Pulmonary artery endothelial cell (primary cell): ENCODE measurements around the gene SLC29A3. TPM values are rescaled to one million over a fixed set of nuclear protein-coding genes. Genes with fewer than 3 reads are reported as not detected.
"Not testable (repeated sequence)": the region's sequence is repeated elsewhere in the genome, so short reads cannot be mapped to it uniquely, and the experiment has no call there.

Experiments
- DNase-seq: peaks from one replicate; pipeline ENCODE4 v3.0.0-alpha.2; 2011; ENCODE audit warnings: low read depth, low spot score
- total RNA-seq: library from RNA; depleted of rRNA; stranded (reverse); fragments of >200 nt; gene quantifications from 2 replicates; pipeline ENCODE4 v1.2.3, GENCODE V29; 2014

SLC29A3 gene
- total RNA-seq, 1 donor from 2014 or later, result 1.3 TPM

DNA sequence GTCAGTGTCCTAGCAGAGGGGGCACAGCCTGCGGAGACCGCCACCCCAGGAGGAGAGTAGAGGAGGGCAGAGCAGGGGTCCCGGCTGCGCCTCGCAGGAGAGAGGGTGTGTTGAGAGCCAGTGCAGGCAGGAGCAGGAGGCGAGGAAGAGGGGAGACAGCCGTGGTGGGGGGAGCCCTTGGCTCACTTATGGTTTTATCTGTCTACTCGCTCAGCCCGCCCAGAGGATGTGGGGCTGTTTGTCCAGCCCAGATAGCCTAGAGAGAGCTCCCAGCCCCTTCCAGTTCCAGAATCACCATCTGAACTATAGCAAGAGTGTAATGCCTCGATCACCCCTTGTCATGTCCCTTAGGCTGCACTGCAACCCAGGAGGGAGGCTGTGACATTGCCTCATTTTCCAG, 26.6 kb downstream of the SLC29A3 start:
- DNase-seq, result no peak

DNA sequence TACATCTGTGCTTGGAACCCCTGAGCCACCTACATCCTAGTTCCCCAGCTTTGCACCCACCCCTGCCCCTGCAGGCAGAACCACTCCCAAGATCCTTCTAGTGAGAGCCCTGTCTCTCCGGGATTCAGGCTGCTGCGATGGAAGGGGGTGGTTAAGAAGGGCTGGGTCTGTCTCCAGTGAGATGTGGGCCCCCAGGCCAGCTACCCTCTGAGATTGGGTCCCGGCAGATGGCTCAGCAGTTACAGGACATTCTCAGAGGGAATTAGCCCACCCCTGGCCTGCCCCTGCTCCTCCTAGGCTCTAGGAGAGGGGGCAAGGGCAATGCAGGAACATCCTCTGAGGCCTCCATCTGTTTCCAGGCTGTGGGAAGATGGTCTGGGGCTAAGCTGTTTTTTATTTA, 27.7 kb downstream of the SLC29A3 start:
- DNase-seq, result no peak

DNA sequence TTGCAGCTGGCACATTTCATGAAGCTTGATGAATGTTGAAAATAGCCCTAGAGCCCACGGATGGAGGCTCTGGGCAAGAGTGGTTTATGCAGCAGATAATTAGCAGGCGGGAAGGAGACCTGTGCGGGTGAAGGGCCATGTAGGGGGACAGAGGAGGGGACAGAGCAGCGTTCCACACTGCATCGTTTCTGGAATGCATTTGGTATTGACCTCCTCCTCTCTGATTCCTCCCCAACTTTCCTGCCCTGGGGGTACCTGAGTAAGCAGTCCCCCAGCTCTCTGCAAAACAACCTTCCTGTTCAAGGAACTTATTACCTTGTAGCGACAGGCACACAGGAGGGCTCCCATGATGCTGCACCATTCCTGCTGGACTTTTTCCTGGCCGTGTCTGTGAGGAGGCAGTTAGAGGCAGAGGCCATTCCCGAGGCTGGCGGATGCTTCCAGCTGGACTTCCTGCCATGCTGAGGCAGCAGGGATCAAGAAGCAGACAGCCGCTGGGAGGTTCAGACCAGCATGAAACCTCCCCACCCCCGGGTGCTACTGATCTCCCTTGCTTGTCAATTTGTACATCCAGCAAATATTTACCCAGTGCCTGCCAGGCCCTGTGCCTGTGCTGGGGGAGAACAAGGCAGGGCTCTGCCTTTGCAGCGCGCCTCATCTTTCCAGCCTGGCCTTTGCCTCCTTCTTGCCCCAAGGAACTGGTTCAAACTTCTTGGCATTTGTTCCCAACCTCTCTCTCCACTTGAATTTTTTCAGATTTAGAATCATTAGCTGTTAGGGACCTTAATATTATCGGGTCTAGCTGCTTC, 28.7 kb downstream of the SLC29A3 start:
- no peak for DNase-seq

GRCh38 chr10:71348850-71349249, 29.8 kb downstream of the SLC29A3 start:
- no peak for DNase-seq

GRCh38 chr10:71349406-71349805, 30.3 kb downstream of the SLC29A3 start:
- DNase-seq, result no peak

- no peak for DNase-seq
These were observed 32.0 kb downstream of the SLC29A3 start for GRCh38 chr10:71351087-71351486.

- DNase-seq, result no peak
These were observed 32.7 kb downstream of the SLC29A3 start for GRCh38 chr10:71351628-71352319.

DNA sequence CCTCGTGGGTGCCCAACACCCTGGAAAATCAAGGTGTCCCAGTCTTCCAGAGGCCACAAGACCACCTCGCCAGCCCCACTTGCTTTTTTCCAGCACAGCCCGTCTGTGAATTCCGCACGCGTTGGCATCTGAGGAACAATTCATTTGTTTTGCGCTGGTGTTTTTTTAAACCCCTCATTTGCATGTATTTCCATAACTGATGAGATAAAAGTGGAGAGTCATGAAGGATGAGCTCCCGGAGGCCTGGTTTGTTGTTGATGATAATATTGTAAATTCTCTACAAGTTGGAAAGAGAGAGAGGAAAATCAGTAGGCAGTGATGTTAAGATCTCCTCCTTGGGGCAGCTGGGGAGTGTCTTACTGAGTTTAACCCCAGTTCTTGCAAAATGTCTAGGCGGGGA, 34.6 kb downstream of the SLC29A3 start:
- DNase-seq, result no peak

DNA sequence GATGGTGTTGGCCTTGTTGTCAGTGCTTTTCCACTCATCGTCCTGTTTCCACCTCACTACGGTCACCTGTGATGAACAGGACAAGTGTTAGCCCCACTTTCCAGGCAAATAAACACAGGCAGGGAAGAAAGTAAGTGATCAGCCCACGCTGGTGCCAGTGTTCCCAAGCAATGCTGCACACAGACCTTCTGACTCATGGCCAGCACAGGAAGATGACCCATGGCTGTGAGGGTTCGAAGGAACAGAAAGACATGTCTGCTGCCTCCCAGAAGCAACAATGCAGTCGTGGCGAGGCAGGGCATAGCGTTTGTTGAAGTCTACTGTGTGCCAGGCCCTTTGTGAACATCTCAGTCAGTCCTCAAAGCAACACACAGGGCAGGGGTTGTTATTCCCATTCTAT, 35.7 kb downstream of the SLC29A3 start:
- DNase-seq, result no peak

GRCh38 chr10:71355886-71356285, 36.8 kb downstream of the SLC29A3 start:
- DNase-seq, result no peak

- DNase-seq, result no peak
These were observed 38.8 kb downstream of the SLC29A3 start for GRCh38 chr10:71357792-71358265.

DNA sequence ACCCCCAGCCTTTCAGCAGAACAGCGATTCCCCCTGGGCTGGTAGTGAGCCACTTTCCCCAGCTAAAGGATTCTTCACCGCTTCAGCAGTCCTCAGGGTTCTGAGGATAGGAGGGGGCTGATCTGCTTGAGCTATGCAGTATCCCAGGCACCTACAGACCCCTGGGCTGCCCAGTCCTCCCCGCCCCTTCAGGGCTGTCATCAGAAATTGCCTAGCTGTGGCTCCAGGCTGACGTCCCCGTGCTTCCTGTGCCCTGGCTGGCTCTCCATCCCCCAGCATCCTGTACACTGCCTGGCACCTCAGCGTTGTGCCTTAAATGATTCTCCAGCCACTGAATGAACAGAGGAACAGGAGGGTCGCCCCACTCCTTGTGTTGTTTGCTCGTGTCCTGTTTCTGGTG, 39.2 kb downstream of the SLC29A3 start:
- no peak for DNase-seq

DNA sequence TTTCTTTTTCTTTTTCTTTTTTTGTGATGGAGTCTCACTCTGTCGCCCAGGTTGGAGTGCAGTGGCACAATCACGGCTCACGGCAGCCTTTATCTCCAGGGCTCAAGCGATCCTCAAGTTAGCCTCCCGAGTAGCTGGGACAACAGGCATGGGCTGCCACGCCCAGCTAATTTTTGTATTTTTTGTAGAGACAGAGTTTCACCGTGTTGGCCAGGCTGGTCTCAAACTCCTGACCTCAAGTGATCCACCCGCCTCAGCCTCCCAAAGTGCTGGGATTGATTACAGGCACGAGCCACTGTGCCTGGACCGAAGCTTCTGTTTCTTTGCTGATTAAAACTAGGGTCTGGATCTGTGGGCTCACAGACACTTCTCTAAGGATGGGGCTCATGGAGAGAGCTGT, 39.8 kb downstream of the SLC29A3 start:
- not testable (repeated sequence) for DNase-seq

GRCh38 chr10:71359364-71360046, 40.4 kb downstream of the SLC29A3 start:
- no peak for DNase-seq

- DNase-seq, result no peak
These were observed 41.7 kb downstream of the SLC29A3 start for GRCh38 chr10:71360735-71361134.

GRCh38 chr10:71361581-71361980, 42.5 kb downstream of the SLC29A3 start:
- DNase-seq, result no peak

GRCh38 chr10:71362141-71362540, 43.1 kb downstream of the SLC29A3 start:
- DNase-seq, result no peak

GRCh38 chr10:71363936-71364335, 44.9 kb downstream of the SLC29A3 start:
- no peak for DNase-seq

DNA sequence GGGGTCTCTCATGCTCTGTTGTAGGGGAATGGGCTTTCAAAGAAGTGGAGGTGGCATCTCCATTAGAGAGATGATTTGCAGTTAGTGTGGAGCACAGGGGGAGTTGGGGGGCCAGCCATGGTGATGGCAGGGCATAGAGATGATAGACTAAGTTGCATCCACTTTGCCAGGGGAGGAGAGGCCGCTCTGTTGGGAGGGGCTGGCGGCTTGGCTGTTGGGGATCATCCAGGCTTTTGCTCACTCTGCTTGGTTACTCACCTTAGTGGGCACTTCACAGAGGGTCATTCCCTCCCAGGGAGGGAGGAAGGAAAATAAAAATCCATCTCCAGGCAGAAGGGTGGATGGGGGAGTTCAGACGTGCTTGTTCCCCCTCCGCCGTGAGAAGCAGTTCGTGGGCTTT, 46.3 kb downstream of the SLC29A3 start:
- DNase-seq, result no peak

DNA sequence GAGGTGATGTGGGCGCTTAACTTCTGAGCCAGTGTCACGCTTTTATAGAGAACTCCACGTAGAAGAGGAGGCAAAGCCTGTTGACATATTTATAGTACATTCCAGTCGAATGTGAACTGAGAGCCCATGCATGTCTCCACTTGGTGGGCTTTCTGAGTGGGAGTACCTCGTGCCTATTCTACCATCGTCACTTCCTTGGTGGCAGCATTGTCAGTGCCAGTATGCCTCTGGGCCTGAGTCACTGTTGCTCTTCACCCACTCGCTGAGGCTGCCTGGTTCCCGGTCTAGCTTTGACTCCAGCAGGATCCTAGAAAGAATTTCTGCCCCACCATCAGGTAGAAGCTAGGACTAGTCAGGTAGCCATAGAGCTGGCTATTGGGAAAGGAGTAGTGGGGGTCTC, 47.6 kb downstream of the SLC29A3 start:
- DNase-seq, result no peak

DNA sequence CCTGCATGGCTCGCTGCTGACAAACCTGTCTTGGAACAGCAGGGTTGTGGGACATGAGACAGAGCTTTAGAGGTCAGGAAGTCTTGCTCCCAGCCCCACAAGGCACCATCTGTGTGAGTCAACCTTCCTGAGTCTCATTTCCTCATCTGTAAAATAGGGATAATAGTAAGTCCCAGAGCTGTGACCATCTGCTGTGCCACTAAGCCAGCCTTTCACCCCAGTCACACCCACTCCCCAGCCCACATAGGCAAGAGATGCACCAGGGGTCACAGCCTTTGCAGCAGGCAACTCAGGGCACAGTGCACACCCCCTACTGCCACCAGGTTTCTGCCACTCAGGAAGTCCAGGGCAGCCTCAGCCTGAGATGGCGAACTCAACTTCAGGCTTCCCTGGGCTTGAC, 48.2 kb downstream of the SLC29A3 start:
- DNase-seq, result no peak

DNA sequence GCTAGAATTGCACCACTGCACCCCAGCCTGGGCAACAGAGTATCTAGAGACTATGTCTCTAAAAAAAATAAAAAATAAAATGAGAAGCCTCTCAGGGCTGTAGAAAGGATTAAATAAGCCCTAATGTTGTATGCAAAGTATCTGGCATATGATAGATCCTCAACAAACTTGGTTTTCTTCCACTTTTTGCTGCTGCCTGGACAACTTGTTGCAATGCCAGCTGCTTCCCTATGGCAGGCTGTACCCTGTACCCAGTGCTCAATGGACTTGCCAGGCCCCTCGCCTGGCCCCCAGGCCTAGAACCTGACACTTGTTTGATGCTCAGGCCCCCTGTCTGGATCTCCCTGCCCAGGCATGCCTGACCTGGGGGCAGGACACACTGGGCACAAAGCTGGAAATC, 49.1 kb downstream of the SLC29A3 start:
- no peak for DNase-seq
